Right ventricle myocardium inferior (tissue), 1 donor: ENCODE data around the gene KLHL29. TPM values are rescaled to one million over a fixed set of nuclear protein-coding genes. Genes with fewer than 3 reads are reported as not detected.

Experiments used
- ATAC-seq: fragments of 200-7000 bp; cut with Tn5 transposase; one replicate; pipeline ENCODE4 v1.9.1; 2020; ENCODE audit warnings: mild to moderate bottlenecking, moderate library complexity
- DNase-seq: peaks from one replicate; pipeline ENCODE4 v3.0.0; 2021; ENCODE audit errors: missing footprints
- intact Hi-C: fragments of 100-400 bp; cut with DNase I; formaldehyde crosslinking; loops from one replicate; pipeline ENCODE4 v1.11.0; 2022
- total RNA-seq: library from RNA; stranded (reverse); fragmentation: NEBNext Ultra II Directional; extraction: Animal tissue kit (Norgen Biotek cat#: 25700); gene quantifications from one replicate; pipeline ENCODE4 v1.2.1, GENCODE V29; 2021
- donor health status: DM: no; HTN: yes; CAD: no; lungs with severe emphysema.

Gene KLHL29
- total RNA-seq, 1 donor from 2014 or later = 0.54 TPM

DNA sequence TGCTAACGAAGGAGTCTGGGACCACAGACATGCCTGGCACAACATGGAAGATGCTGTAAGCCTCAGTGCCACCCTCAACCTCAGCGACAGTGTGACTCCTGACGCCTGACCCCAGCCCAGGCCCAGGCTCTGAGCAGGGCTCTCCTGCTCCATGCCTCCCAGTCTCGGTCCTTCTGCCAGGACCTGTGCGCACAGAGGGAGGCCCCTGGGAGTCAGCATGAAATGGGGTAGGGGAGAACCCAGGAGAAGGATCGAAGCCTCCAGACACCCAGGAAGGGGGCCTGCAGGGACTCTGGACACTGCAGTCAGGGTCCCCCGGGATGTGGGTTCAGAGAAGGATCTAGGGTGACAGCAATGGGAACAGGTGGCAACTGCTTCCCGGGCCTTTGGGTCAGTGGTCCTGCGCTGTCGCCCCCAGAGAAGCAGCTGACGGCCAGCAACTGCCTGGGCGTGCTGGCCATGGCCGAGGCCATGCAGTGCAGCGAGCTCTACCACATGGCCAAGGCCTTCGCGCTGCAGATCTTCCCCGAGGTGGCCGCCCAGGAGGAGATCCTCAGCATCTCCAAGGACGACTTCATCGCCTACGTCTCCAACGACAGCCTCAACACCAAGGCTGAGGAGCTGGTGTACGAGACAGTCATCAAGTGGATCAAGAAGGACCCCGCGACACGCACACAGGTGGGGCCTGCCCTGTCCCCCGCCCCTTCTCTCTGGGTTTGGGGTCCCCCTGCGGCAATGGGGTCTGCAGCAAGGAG, 308.0 kb downstream of the KLHL29 start:
- DNase-seq = no peak
- ATAC-seq = no peak
- intact Hi-C loops = no loop called here

DNA sequence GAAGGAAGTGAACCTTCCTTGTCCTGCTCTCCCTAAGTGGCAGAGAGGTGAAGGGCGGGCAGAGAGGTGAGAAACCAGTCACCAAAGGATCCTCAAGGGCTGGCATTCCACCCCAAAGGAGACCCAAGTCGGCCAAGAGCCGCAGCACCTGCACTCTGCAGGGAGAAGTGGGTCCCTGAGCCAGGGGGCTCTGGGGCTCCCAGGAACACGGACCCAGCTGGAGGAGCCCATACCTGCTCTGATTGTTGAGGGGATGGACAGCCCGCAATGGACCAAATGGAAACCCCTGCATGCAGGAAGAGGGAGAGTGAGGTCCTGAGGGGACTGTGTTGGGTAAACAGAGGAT, 308.6 kb downstream of the KLHL29 start:
- no peak for ATAC-seq
- no peak for DNase-seq
- intact Hi-C loops = no loop called here

DNA sequence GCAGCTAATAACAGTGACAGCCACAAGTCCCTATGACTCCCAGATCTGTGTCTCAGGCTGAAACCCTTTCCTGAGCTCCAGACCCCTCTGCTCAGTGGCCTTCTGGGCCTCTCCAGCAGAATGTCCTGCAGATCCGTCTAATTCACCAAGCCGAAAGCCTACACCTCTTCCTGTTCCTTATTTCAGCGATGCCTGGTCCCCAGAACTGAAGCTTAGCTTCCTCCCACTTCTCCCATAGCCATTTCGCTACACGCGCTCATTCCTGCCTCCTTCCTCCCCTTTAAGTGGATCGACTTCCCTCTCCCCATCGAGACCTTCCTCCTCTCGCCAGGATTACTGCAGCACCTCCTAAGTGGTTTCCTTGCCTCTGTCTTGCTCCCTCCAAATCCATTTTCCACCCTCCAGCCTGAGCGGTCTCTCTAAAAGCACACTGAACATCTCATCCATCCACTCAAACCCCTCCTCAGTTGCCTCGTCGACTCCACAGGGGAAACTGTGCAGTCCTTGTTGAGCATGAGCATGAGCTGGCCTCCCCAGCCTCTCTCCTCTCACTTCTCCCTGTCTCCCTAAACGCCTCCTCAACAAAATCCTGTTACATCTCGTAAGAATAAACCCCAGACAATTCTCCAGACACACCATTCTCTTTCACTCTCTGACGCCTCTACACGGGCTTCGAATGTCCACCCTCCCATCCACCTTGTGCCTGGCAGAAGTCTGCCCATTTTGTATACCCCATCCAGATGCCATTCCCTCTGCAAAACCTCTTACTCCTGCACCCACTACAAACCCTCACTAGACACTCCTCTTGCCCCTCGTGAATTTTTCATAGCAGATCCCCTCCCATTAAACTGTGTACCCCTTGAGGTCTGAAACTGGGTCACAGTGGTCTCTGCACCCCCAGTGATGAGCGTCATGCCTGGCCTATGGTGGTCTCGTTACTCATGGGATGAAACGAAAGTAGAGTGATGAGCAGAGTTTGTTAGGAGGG, 309.4 kb downstream of the KLHL29 start:
- DNase-seq (no peak), ATAC-seq (no peak)
- intact Hi-C loops = no loop called here

DNA sequence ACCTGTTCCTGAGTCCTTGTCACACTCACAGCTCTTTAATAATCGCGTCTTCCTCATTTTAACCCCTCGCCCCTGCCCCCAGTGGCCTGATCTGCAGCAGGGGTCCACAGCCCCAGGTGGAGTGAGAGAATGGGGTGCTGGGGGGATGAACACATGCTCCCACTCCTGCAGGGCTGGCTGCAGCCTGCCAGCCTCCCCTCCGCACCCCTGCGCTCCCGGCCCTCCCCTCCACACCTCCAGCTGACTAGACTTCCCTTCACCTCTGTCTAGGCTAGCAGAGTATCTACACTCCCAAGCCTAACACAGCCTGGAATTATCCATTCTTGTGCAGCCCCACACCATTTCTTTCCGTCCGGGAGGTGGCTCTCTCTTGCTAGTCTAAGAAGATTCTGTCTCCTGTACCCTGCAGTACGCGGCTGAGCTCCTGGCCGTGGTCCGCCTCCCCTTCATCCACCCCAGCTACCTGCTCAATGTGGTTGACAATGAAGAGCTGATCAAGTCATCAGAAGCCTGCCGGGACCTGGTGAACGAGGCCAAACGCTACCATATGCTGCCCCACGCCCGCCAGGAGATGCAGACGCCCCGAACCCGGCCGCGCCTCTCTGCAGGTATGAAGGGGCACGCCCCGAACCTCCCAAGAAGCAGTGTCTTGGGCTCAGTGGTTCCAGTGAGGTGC, 310.4 kb downstream of the KLHL29 start:
- intact Hi-C loops = no loop called here
- no peak for ATAC-seq
- no peak for DNase-seq

DNA sequence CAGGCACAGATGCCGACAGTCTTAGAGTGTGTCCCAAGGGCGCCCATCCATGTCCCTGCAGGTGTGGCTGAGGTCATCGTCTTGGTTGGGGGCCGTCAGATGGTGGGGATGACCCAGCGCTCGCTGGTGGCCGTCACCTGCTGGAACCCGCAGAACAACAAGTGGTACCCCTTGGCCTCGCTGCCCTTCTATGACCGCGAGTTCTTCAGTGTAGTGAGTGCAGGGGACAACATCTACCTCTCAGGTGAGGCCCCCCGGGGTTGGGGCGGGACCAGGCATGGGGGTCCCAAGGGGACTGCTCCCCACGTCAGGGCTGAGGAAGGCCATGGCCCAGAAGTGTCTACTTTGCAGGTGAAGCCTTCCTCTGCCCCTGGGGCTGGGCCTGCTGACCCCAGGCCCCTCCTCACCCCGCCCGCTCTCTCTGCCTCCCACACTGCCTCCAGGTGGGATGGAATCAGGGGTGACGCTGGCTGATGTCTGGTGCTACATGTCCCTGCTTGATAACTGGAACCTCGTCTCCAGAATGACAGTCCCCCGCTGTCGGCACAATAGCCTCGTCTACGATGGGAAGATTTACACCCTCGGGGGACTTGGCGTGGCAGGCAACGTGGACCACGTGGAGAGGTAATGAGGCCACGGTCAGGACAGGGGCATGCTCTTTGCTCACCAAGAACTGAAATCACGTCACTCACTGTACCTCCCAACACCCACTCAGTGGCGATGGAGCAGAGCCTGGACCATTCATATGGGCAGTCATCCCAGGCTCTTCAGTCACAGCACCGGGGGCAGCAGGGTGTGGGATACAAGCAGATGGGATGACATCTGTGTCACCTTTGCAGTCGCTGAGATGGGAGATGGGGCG, 311.1 kb downstream of the KLHL29 start:
- DNase-seq (no peak), ATAC-seq (no peak)
- intact Hi-C loops = no loop called here

DNA sequence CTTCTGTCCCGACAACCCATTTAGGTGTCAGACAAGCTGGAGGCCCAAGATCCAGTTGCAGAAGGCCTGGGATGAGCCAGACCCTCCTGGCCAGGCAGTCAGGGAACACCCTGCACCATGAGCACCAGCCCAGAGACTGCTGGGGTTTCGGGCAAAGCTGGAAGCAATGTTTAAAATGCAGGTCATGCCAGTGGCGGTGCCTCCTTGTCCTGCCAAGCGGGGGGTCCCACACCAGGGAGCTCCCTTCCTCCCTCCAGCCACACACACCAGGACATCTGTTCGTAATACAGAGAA, 311.7 kb downstream of the KLHL29 start:
- DNase-seq (no peak), ATAC-seq (no peak)
- intact Hi-C loops = no loop called here

DNA sequence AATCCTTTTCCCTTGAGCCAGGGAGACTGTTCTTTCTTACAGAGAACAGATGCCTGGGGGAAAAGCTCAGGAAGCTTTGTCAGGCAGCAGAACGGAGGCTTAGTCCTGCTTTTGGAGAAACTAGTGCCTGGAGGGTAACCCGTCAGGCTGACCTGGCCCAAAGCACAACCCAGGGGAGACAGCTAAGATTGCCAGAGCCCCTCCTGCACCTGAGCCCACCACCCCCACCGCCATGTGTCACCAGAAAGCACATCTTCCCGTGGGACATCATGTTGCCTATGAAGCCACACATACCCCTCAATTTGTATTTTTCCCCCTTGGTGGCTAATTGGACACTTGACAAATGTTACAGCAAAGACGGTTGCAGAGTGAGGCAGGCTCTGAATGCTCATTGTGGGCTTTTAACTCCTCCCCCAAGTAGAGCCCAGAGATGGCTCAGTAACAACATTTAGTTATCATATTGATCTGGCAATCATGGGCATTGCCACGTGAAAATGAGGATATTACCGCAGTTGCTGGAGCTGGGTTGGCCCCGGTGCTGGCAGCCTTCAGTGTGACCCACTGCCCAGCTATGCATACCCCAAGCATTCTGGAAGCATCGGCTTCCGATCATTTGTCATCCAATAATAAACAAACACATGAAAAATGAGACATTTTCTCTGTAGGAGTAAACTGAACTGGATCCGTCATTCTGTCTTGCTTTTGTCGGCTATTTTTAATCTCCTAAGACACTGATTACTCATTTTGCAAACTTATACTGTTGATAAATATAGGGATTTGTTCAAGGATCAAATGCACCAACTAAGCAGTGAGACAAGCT, 312.5 kb downstream of the KLHL29 start:
- ATAC-seq = no peak
- intact Hi-C loops = no loop called here
- no peak for DNase-seq

DNA sequence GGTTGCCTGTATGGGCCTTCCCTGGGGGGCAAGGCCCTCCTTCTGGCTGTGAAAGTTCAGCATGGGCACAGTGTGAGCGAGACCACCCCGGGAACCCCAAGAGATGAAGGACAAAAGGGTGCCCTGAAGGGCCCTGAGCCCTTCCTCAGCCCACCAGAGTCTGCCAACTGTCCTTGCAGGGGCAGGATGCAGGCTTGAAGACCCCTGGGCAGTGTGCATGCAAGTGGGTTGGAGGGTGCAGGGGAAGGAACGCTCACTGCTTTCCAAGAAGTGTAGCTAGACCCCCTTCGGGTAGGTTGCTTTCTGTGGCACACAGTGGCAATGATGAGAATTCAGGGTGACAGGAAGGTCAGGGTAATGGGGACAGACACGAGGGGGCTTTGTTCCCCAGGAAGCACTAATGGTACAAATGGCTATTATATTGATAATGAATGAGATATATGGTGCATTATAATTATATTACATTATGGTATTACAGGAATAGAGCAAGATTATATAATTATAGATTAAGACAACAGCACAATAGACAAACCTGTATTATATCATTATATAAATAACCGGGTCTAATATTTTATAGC, 313.2 kb downstream of the KLHL29 start:
- DNase-seq = no peak
- no peak for ATAC-seq
- intact Hi-C loops = no loop called here

DNA sequence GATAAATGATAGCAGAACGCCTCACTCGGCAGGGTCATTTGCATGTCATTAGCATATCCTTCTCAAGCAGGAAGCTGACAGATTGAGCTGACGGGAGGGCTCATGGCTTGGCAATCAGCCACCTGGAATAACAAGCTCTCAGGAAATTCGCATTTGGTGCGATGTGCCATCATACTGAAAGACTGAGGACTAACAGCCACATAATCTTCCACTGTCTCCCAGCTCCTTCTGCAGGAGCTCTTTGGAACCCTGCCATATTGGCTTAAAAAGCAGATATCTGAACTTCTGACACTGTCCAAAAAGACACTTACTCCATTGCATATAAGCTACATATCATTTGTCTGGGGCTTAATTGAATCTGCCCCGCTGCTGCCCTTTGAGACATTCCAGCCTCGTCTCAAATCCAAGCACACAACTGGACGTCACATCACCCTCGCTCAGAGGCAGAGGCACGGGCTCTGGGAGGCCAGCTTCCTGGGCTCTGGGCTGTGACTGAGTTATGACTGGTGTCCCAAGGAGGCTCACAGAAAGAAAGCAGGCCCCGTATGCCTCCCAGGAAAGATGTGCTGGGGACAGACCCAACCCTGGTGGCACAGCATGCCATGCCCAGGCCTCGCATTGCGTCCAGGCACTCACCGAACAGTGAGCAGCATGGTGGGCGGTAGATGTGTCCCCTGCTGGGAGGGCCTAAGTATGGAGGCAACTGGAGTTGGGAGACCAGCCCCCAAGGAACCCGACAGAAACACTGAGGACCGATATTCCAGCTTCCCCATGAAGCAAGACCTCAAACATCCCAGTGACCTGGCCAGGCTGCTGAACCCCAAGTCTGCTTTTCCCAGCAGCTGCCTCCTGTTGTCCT, 314.0 kb downstream of the KLHL29 start:
- intact Hi-C loops = no loop called here
- no peak for DNase-seq
- ATAC-seq = no peak

DNA sequence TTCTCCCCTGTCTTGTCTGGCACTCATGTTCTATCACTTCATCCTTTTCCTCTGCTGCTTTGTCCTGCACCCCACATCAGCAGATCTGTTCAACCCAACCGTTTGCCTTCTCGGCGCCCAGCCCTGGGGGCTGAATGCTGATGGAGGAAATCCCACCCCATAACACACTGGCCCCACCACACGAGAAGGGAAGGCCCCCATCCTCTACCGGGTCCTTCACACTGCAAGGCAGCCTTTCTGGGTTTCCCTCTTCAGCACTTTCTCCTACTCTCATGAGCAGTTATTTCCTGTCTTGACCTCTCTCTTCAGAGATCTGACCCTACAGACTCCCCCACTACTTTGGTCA, 314.6 kb downstream of the KLHL29 start:
- ATAC-seq (no peak), DNase-seq (no peak)
- intact Hi-C loops = no loop called here

DNA sequence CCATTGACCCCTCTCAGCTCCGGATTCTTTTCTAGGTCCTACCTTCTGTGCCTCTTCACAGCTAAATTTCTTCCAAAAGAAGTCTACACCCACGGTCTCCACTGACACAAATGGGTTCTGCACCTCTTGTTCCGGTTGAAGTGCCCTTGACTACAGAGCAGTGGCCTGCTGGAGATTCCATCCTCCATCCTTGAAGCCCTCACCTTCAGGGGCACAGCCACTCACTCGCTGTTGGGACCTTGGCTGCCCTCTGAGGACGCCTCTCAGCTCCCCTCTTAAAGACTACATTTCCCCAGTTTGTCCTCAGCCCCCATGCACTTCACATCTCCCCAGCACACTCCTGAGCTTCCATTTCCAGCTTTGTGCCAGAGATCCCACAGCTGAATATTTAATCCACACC, 315.6 kb downstream of the KLHL29 start:
- intact Hi-C loops = no loop called here
- ATAC-seq = no peak

DNA sequence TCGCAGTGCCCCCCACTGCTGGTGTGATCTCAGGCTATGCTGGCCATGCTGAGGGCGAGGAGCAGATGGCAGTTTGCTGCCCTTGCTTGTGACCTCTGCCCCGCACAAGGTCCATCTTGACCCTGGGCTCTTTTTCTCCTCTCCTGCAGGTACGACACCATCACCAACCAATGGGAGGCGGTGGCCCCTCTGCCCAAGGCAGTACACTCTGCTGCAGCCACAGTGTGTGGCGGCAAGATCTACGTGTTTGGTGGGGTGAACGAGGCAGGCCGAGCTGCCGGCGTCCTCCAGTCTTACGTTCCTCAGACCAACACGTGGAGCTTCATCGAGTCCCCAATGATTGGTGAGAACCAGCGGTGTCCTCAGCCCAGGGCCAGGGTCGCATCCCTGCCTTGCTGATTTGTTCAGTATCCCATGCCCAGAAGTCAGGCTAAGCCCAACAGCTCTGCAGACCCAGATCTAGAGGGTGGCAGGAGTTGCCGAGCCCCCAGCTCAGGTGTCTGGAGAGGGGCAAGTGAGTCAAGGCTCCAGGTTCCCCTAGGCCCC, 318.1 kb downstream of the KLHL29 start:
- no peak for DNase-seq
- no peak for ATAC-seq
- intact Hi-C loops = no loop called here

More for the DNA sequence above, 315.6 kb downstream of the KLHL29 start:
- DNase-seq = no peak

DNA sequence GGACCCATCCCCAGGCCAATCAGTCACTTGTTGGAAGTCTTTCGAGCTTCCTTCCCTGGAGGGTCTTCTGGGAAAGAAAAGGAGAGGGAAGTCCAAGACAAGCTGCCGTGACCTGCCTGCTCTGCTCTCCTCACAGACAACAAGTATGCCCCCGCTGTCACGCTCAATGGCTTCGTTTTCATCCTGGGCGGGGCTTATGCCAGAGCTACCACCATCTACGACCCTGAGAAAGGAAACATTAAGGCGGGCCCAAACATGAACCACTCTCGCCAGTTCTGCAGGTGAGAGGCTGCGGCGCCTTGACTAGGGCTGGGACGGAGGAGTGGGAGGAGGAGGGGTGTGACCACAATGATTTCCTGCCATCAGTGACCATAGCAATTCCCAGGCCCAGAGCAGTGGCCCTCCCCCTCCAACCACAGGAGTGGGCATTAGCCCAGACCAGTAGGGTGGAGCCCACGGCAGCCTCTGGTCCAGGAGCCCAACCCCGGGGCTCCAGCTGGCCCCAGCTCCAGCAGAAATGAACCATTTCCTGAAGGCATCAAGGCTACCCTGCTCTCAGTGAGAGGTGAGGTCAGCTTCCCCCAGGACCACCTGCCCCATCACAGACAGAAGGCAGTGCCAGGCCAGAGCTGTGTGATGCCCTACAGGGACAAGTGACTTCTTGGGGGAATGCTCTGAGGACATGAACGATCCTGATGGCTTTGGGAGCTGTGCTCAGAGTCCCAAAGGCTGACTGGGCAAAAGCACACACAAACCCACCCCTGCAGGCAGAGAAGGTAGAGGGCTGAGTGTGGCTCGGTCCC, 318.8 kb downstream of the KLHL29 start:
- DNase-seq (no peak), ATAC-seq (no peak)
- intact Hi-C loops = no loop called here

DNA sequence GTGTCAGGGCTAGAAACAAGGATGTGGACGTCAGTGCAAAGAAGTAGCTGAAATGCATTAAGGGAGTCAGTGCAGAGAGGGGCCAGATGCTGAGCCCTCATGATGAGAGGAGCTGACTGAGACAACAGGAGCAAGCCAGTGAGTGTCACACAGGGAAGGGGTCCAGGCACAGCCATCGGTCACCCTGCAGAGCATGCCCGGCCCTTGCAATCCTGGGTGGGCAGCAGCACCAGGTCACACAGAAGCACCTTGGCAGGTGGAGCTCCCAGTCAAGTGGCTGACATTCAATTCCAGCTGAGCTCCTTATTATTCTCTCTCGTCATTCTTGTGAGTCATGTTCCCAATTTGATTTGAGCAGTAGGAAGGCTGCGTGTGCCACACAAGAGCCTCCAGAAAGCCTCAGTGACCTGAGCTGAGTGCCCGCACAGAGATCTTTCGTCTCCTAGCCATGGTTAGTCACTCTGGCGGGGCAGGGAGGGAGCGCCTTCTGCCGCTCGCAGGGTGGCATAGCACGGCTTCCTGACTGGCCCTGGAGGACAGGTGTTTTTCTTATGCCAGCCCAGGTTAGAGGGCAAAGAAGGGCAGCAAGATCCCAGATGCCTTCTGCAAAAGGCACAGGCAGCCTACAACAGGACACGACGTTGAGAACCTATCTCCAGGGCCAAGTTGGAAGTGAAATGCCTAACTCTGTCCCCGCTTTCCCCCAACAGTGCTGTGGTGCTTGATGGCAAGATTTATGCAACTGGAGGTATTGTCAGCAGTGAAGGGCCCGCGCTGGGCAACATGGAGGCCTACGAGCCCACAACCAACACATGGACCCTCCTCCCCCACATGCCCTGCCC, 321.0 kb downstream of the KLHL29 start:
- ATAC-seq (no peak), DNase-seq (no peak)
- intact Hi-C loops = no loop called here

DNA sequence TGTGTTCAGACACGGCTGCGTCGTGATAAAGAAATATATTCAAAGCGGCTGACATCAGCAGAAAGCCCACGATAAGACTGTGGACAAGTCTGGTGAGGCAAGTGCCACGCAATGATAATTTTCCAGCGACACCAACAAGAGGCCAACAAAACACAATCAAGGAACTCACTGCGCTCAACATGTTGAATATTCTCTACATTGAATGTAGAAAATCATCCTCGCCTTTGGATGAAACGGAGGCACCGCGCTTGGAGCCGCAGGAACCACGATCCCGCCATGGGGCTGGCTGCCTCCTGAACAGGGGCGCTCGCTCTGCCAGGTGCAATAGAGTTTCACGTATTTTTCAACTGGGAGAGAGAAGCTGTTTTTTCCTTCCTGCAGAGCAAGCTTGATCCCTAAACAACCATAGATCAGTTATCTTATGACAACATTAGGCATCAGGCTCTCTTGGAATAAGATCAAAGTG, 321.7 kb downstream of the KLHL29 start:
- ATAC-seq (no peak), DNase-seq (no peak)
- intact Hi-C loops = no loop called here
